SK-N-SH (cell line): ENCODE results near the gene HPCAL4. TPM values are rescaled to one million over a fixed set of nuclear protein-coding genes. Genes with fewer than 3 reads are reported as not detected.

Experiments used
- CTCF ChIA-PET: fragments of 300-600, 350-600 bp; formaldehyde crosslinking; extraction: SDS; loops from one replicate; lab custom pipeline; 2021; lab: Yijun Ruan, JAX
- POLR2A ChIA-PET: fragments of 350-600 bp; sonication (Branson Sonifier 250); formaldehyde crosslinking; extraction: SDS; loops from one replicate; lab custom pipeline; 2020; ENCODE audit warnings: antibody characterized with exemption, inconsistent platforms; lab: Yijun Ruan, JAX
- DNase-seq: peaks from one replicate; pipeline ENCODE4 v3.0.0; 2012
- H2AFZ ChIP-seq: fragments of 200-600 bp; sonication (generic); 2 replicates; pipeline ENCODE4 v1.8.1; 2016; ENCODE audit warnings: antibody characterized with exemption, mild to moderate bottlenecking, low read depth
- H3F3A ChIP-seq: fragments of 200-600 bp; sonication (generic); replicated peaks from 2 replicates; pipeline ENCODE3; 2016; ENCODE audit warnings: antibody characterized with exemption, mild to moderate bottlenecking; ENCODE audit not compliant: insufficient read depth
- H3K27ac ChIP-seq, 2 experiments: fragments of 200-500 bp in 1 of 2; fragments of 200-600 bp in 1 of 2; sonication (Bioruptor generic) in 1 of 2; sonication (generic), shearing (Covaris generic) in 1 of 2; 2 replicates each; pipeline versions ENCODE4 v1.5.1 to v1.6.1; 2014 to 2016; ENCODE audit warnings: low read depth in 2 of 2, inconsistent platforms in 1 of 2, low read length in 1 of 2, mild to moderate bottlenecking in 1 of 2, mixed read lengths in 1 of 2
- H3K27me3 ChIP-seq: fragments of 200-600 bp; sonication (generic), shearing (Covaris generic); 2 replicates; pipeline ENCODE4 v1.6.1; 2016; ENCODE audit warnings: mixed run types; ENCODE audit not compliant: insufficient read depth
- H3K36me3 ChIP-seq, 2 experiments: fragments of 200-500 bp in 1 of 2; fragments of 200-600 bp in 1 of 2; sonication (Bioruptor generic) in 1 of 2; sonication (generic) in 1 of 2; replicated peaks in 1 of 2; 2 replicates each; pipeline versions ENCODE3 to v1.5.1; 2014 to 2016; ENCODE audit warnings: low read length in 1 of 2, mild to moderate bottlenecking in 1 of 2; ENCODE audit not compliant: insufficient read depth in 2 of 2, control insufficient read depth in 1 of 2
- H3K4me1 ChIP-seq, 2 experiments: fragments of 200-500 bp in 1 of 2; fragments of 200-600 bp in 1 of 2; sonication (Bioruptor generic) in 1 of 2; sonication (generic), shearing (Covaris generic) in 1 of 2; 2 replicates each; pipeline versions ENCODE4 v1.5.1 to v1.6.1; 2014 to 2016; ENCODE audit warnings: low read depth in 1 of 2, low read length in 1 of 2, mixed run types in 1 of 2; ENCODE audit not compliant: insufficient read depth in 2 of 2, control insufficient read depth in 1 of 2
- H3K4me2 ChIP-seq: fragments of 200-600 bp; sonication (generic), shearing (Covaris generic); 2 replicates; pipeline ENCODE4 v1.6.1; 2017; ENCODE audit warnings: mixed run types
- H3K4me3 ChIP-seq, 2 experiments: fragments of 200-500 bp in 1 of 2; fragments of 200-600 bp in 1 of 2; sonication (Bioruptor generic) in 1 of 2; sonication (generic), shearing (Covaris generic) in 1 of 2; 2 replicates each; pipeline versions ENCODE4 v1.5.1 to v1.8.1; 2014 to 2016; ENCODE audit warnings: low read depth in 2 of 2, inconsistent platforms in 1 of 2, low read length in 1 of 2, mild to moderate bottlenecking in 1 of 2, mixed read lengths in 1 of 2, moderate library complexity in 1 of 2
- H3K79me2 ChIP-seq: fragments of 200-600 bp; sonication (generic); 2 replicates; pipeline ENCODE4 v1.8.1; 2017; ENCODE audit warnings: mild to moderate bottlenecking; ENCODE audit not compliant: insufficient read depth
- H3K9ac ChIP-seq: fragments of 200-600 bp; sonication (generic); 2 replicates; pipeline ENCODE4 v1.6.1; 2017; ENCODE audit warnings: mixed run types
- H3K9me2 ChIP-seq: fragments of 200-600 bp; sonication (generic); 2 replicates; pipeline ENCODE4 v1.6.1; 2017; ENCODE audit warnings: mixed run types
- H3K9me3 ChIP-seq: fragments of 200-600 bp; sonication (generic); 2 replicates; pipeline ENCODE4 v1.6.1; 2017; ENCODE audit warnings: mixed run types, mild to moderate bottlenecking, moderate library complexity
- H4K20me1 ChIP-seq: fragments of 200-600 bp; sonication (generic); 2 replicates; pipeline ENCODE4 v1.6.1; 2017; ENCODE audit warnings: mild to moderate bottlenecking, mixed run types; ENCODE audit not compliant: insufficient read depth
- CHD2 ChIP-seq: fragments of 150-350 bp; IDR thresholded peaks from 2 replicates; pipeline ENCODE4 v1.6.1; 2018; ENCODE audit warnings: low read length; ENCODE audit not compliant: partially characterized antibody
- EP300 ChIP-seq, 2 experiments: IDR thresholded peaks; 2 replicates each; pipeline versions ENCODE4 v1.4.0 to v1.6.1; 2012; ENCODE audit warnings: borderline replicate concordance in 1 of 2, low read depth in 1 of 2, low read length in 1 of 2
- FOSL2 ChIP-seq: IDR thresholded peaks from 2 replicates; pipeline ENCODE4 v1.4.0; 2012; ENCODE audit warnings: low read depth, mild to moderate bottlenecking, moderate library complexity, borderline replicate concordance
- FOXJ3 ChIP-seq: sonication (generic); formaldehyde crosslinking; IDR thresholded peaks from 2 replicates; pipeline ENCODE4 v1.5.1; 2020; ENCODE audit warnings: mild to moderate bottlenecking, missing genetic modification reagents
- GABPA ChIP-seq: IDR thresholded peaks from 2 replicates; pipeline ENCODE4 v1.4.0; 2012; ENCODE audit warnings: low read depth, mild to moderate bottlenecking
- GATA2 ChIP-seq: sonication (generic); formaldehyde crosslinking; IDR thresholded peaks from 2 replicates; pipeline ENCODE4 v1.5.0; 2020; ENCODE audit warnings: mild to moderate bottlenecking, missing genetic modification reagents
- JUND ChIP-seq: IDR thresholded peaks from 2 replicates; pipeline ENCODE4 v1.4.0; 2012
- MXI1 ChIP-seq: IDR thresholded peaks from 2 replicates; pipeline ENCODE4 v1.6.1; 2012; ENCODE audit warnings: mild to moderate bottlenecking, low read depth, low read length, improper control_type of control experiment
- NFIC ChIP-seq: IDR thresholded peaks from 2 replicates; pipeline ENCODE4 v1.4.0; 2012; ENCODE audit warnings: borderline replicate concordance
- NRF1 ChIP-seq: IDR thresholded peaks from 2 replicates; pipeline ENCODE4 v1.6.1; 2012; ENCODE audit warnings: low read depth, mild to moderate bottlenecking, low read length
- POLR2AphosphoS5 ChIP-seq: IDR thresholded peaks from 2 replicates; pipeline ENCODE4 v1.6.1; 2012; ENCODE audit warnings: low read depth, low read length
- RAD21 ChIP-seq: IDR thresholded peaks from 2 replicates; pipeline ENCODE4 v1.6.1; 2012; ENCODE audit warnings: mild to moderate bottlenecking, low read length
- TAF1 ChIP-seq: IDR thresholded peaks from 2 replicates; pipeline ENCODE4 v1.6.1; 2012; ENCODE audit warnings: low read depth, mild to moderate bottlenecking, low read length, moderate library complexity, borderline replicate concordance
- TEAD4 ChIP-seq: IDR thresholded peaks from 2 replicates; pipeline ENCODE4 v1.4.0; 2012; ENCODE audit warnings: mild to moderate bottlenecking, borderline replicate concordance; ENCODE audit not compliant: insufficient read depth
- WGBS: methylation state at CpG from one replicate; pipeline ENCODE4 v1.1.6; 2017; ENCODE audit warnings: low lambda C conversion rate; 5-methylcytosine and 5-hydroxymethylcytosine counted together
- polyA plus RNA-seq, 3 experiments: library from polyadenylated mRNA; depleted of rRNA; stranded (reverse); fragments of >200 nt; gene quantifications; 2 replicates each; pipeline ENCODE4 v1.2.3, GENCODE V29; 2012
- TF ChIP-seq, protein P1 (sequence below): fragments of 200-600 bp; sonication (generic); IDR thresholded peaks from 2 replicates; pipeline ENCODE4 v1.6.1; 2017; ENCODE audit warnings: antibody characterized with exemption, mild to moderate bottlenecking, moderate library complexity
- TF ChIP-seq, protein P2 (sequence below): IDR thresholded peaks from 2 replicates; pipeline ENCODE4 v1.4.0; 2012; ENCODE audit warnings: low read depth
- TF ChIP-seq, protein P3 (sequence below): IDR thresholded peaks from 2 replicates; pipeline ENCODE4 v1.6.1; 2012; ENCODE audit warnings: mild to moderate bottlenecking, low read depth, low read length, moderate library complexity
- TF ChIP-seq, protein P4 (sequence below): fragments of 150-350 bp; IDR thresholded peaks from 2 replicates; pipeline ENCODE4 v1.6.1; 2016; ENCODE audit warnings: mild to moderate bottlenecking, low read depth, low read length

The HPCAL4 gene
- polyA plus RNA-seq, 1 of the 3 experiments (the other 2 are of a cell fraction), result 0.15 TPM

DNA sequence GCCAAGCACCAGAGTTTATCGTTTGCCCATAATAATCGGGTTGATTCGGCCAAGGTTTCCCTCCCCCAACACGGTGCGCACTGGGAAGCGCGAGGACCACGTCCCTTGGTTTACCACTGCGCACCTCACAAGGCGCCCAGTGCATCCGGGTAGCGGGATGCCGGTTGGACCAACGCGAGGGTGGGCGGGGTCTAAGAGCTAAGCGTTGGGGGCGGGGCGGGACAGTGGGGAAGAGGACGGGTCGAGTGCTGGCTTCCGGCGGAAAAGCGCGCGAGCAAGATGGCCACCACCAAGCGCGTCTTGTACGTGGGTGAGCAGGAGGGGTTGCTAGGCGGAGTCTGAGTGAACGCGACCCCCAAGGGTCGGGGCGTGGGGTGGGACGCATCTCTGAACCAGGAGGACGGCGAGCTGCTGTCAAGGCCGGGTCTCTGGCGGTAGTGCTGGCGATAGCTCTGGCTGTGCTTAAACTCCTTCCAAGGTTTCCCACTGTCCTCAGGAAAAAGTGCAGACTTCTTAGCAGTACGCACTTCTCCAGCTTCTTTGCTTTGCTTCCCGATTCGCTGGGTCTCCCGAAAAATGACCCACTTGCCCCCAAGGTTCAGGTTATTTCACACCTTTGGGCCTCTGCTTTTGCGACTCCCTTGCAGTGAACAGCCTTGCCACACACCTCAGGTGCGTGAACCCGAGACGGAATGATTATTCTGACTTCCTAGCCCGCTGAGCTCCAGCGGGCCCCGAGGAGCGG is 47.6 kb upstream of the HPCAL4 start, which contains the start of gene PPIE (continued):
- TF ChIP-seq, protein P1, sequence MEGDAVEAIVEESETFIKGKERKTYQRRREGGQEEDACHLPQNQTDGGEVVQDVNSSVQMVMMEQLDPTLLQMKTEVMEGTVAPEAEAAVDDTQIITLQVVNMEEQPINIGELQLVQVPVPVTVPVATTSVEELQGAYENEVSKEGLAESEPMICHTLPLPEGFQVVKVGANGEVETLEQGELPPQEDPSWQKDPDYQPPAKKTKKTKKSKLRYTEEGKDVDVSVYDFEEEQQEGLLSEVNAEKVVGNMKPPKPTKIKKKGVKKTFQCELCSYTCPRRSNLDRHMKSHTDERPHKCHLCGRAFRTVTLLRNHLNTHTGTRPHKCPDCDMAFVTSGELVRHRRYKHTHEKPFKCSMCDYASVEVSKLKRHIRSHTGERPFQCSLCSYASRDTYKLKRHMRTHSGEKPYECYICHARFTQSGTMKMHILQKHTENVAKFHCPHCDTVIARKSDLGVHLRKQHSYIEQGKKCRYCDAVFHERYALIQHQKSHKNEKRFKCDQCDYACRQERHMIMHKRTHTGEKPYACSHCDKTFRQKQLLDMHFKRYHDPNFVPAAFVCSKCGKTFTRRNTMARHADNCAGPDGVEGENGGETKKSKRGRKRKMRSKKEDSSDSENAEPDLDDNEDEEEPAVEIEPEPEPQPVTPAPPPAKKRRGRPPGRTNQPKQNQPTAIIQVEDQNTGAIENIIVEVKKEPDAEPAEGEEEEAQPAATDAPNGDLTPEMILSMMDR, result no peak
- peak; percentile 64 for TF ChIP-seq NRF1
- TF ChIP-seq MXI1, result peak; percentile 72
- TF ChIP-seq, protein P2, sequence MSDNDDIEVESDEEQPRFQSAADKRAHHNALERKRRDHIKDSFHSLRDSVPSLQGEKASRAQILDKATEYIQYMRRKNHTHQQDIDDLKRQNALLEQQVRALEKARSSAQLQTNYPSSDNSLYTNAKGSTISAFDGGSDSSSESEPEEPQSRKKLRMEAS, result peak; percentile 94
- no peak for TF ChIP-seq EP300 (IDR thresholded peaks at IDR 0.05; ENCODE audit: borderline replicate concordance in 1 of 2, low read depth in 1 of 2, low read length in 1 of 2)
- TF ChIP-seq, protein P3, sequence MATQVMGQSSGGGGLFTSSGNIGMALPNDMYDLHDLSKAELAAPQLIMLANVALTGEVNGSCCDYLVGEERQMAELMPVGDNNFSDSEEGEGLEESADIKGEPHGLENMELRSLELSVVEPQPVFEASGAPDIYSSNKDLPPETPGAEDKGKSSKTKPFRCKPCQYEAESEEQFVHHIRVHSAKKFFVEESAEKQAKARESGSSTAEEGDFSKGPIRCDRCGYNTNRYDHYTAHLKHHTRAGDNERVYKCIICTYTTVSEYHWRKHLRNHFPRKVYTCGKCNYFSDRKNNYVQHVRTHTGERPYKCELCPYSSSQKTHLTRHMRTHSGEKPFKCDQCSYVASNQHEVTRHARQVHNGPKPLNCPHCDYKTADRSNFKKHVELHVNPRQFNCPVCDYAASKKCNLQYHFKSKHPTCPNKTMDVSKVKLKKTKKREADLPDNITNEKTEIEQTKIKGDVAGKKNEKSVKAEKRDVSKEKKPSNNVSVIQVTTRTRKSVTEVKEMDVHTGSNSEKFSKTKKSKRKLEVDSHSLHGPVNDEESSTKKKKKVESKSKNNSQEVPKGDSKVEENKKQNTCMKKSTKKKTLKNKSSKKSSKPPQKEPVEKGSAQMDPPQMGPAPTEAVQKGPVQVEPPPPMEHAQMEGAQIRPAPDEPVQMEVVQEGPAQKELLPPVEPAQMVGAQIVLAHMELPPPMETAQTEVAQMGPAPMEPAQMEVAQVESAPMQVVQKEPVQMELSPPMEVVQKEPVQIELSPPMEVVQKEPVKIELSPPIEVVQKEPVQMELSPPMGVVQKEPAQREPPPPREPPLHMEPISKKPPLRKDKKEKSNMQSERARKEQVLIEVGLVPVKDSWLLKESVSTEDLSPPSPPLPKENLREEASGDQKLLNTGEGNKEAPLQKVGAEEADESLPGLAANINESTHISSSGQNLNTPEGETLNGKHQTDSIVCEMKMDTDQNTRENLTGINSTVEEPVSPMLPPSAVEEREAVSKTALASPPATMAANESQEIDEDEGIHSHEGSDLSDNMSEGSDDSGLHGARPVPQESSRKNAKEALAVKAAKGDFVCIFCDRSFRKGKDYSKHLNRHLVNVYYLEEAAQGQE, result no peak

DNA sequence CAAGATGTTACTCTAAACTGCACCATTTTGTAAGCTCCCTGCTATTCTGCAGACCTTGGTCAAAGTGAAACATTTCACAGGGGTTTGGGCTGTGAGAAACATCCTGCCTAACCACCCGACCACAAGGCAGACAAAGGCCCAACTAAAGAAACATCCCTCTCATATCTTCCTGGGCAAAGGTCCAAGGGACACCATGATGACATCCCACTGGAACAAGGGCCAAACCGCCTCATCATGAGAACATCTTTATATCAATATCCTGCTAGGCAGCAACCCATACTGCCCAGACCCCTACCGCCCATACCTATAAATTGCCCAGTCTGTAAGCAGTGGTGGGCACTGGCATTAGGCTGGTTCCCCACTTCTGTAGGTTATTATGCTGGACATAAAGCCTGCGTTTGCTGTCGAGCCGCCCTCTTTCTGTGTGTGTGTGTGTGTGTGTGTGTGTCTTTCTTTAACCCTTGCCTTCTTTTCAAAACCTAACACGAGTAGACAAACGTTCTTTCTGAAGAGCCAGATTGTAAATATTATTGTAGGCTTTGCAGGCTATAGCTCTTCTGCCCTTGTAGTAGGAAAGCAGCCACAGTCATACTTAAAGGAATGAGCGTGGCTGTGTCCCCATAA is 46.4 kb upstream of the HPCAL4 start:
- no peaks in the 10 kb centered on the region for H4K20me1 ChIP-seq
- H3K4me1 ChIP-seq, result peaks cover 0 to 14% of the 10 kb centered on the region in 2 experiments; a peak in 2 of 4 replicates
- no peak overlapping the region for H3K4me2 ChIP-seq
- no peaks in the 10 kb centered on the region for H3K9me3 ChIP-seq
- no peak overlapping the region for H3K4me3 ChIP-seq
- H3K36me3 ChIP-seq, result peaks cover 14 to 26% of the 10 kb centered on the region in 2 experiments
- ChIA-PET CTCF (interaction anchor here (1.1 to 2.3 kb wide), 4 partner anchors 80 to 160 kb away, joined by 4 to 11 read pairs (median 6); no protein-coding TSS in a partner anchor), POLR2A (interaction anchor here (1.6 kb wide), 1 partner anchor 163 kb away, joined by 3 read pairs; no protein-coding TSS in a partner anchor)
- 94% methylated on average over 9 of the region's 9 CpGs for WGBS
- H3F3A ChIP-seq, result no peaks in the 10 kb centered on the region
- H3K79me2 ChIP-seq, result peaks cover 23% of the 10 kb centered on the region; the same call in 1 of the 2 replicates
- no peaks in the 10 kb centered on the region for H3K27me3 ChIP-seq
- no peak overlapping the region for H3K9ac ChIP-seq
- peak overlapping the region; percentile 93; the same call in 1 of the 2 replicates for H2AFZ ChIP-seq
- no peaks in the 10 kb centered on the region for H3K9me2 ChIP-seq
- H3K27ac ChIP-seq, result no peak overlapping the region
- DNase-seq, result no peak
- TF ChIP-seq FOSL2 (no peak), RAD21 (no peak), EP300 (IDR thresholded peaks at IDR 0.05; ENCODE audit: borderline replicate concordance in 1 of 2, low read depth in 1 of 2, low read length in 1 of 2) (no peak), NFIC (no peak), NRF1 (no peak), GABPA (no peak), GATA2 (no peak), TAF1 (no peak), FOXJ3 (no peak), CHD2 (no peak), POLR2AphosphoS5 (no peak), TEAD4 (no peak), JUND (no peak)
- TF ChIP-seq, protein P3, result no peak
- TF ChIP-seq, protein P4, sequence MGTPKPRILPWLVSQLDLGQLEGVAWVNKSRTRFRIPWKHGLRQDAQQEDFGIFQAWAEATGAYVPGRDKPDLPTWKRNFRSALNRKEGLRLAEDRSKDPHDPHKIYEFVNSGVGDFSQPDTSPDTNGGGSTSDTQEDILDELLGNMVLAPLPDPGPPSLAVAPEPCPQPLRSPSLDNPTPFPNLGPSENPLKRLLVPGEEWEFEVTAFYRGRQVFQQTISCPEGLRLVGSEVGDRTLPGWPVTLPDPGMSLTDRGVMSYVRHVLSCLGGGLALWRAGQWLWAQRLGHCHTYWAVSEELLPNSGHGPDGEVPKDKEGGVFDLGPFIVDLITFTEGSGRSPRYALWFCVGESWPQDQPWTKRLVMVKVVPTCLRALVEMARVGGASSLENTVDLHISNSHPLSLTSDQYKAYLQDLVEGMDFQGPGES, result no peak
